Activated T-helper 1 cell treated with anti-CD3 and anti-CD28 coated beads, Interleukin-12 subunit alpha, Interleukin-12 subunit beta, Interleukin-2, Interleukin-4 antibody, amounts not matched to agents 30 ng/mL and 10 ng/mL and 1 ng/mL, durations not matched to agents 14 hours and 24 hours and 36 hours (primary cell): ENCODE measurements around the gene TGFB2. TPM values are rescaled to one million over a fixed set of nuclear protein-coding genes. Genes with fewer than 3 reads are reported as not detected.

Experiments used
- DNase-seq: peaks from one replicate; pipeline ENCODE4 v3.0.0; 2021; ENCODE audit warnings: low spot score
- H3K27ac Mint-ChIP-seq: one replicate; pipeline ENCODE4 v1.8.0; 2021; ENCODE audit warnings: mild to moderate bottlenecking, mixed read lengths
- H3K27me3 Mint-ChIP-seq: one replicate; pipeline ENCODE4 v1.8.0; 2022; ENCODE audit warnings: mild to moderate bottlenecking, moderate library complexity, mixed read lengths; ENCODE audit not compliant: insufficient read depth
- H3K36me3 Mint-ChIP-seq: one replicate; pipeline ENCODE4 v1.8.0; 2021; ENCODE audit warnings: low read depth, mixed read lengths
- H3K4me1 Mint-ChIP-seq: one replicate; pipeline ENCODE4 v1.8.0; 2021; ENCODE audit warnings: low read depth, mixed read lengths
- H3K4me3 Mint-ChIP-seq: one replicate; pipeline ENCODE4 v1.8.0; 2021; ENCODE audit warnings: mild to moderate bottlenecking, moderate library complexity, mixed read lengths
- H3K9me3 Mint-ChIP-seq: one replicate; pipeline ENCODE4 v1.8.0; 2021; ENCODE audit warnings: mixed read lengths
- intact Hi-C: fragments of 100-400 bp; cut with micrococcal nuclease; formaldehyde crosslinking; loops from one replicate; pipeline ENCODE4 v1.15.1; 2024
- total RNA-seq: library from RNA; stranded (reverse); gene quantifications from 2 replicates; pipeline ENCODE4 v1.2.3, GENCODE V29; 2022

The TGFB2 gene
- total RNA-seq, 1 donor from 2014 or later = not detected

DNA sequence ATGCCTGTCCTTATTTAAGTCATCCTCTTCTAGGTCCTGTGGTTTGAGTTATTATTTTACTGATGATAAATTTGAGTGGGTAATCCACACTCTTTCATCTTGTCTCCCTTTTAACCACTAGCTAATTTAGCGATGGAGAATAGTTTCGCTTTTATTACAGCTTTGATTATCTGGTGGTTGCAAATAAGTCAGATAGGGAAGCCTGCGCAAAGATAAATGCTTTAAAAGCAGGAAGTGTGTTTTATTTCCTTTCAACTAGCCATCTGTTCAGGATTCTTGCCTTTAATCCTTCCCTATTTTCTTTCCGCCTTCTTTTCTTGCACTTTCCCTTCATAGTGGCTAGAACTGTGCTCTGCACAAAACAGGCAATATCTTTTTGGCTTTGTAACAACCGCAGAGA, 129.0 kb downstream of the TGFB2 start:
- no peaks in the 10 kb centered on the region for H3K9me3 Mint-ChIP-seq
- peaks cover 3% of the 10 kb centered on the region for H3K27me3 Mint-ChIP-seq

GRCh38 chr1:218475275-218475674, 130.1 kb downstream of the TGFB2 start:
- Mint-ChIP-seq H3K36me3 (no peaks in the 10 kb centered on the region), H3K9me3 (no peaks in the 10 kb centered on the region), H3K4me1 (no peaks in the 10 kb centered on the region), H3K27ac (no peak overlapping the region), H3K27me3 (peaks cover 3% of the 10 kb centered on the region), H3K4me3 (no peak overlapping the region)
- intact Hi-C loops = no loop called here
- no peak for DNase-seq

More for the DNA sequence above, 129.0 kb downstream of the TGFB2 start:
- H3K27ac Mint-ChIP-seq = no peak overlapping the region
- no peaks in the 10 kb centered on the region for H3K4me1 Mint-ChIP-seq
- H3K4me3 Mint-ChIP-seq = no peak overlapping the region
- no peaks in the 10 kb centered on the region for H3K36me3 Mint-ChIP-seq
- intact Hi-C loops = no loop called here
- DNase-seq = no peak

- intact Hi-C loops = no loop called here
- Mint-ChIP-seq H3K9me3 (no peaks in the 10 kb centered on the region), H3K36me3 (no peaks in the 10 kb centered on the region), H3K27ac (no peak overlapping the region), H3K4me3 (no peak overlapping the region), H3K27me3 (peaks cover 3% of the 10 kb centered on the region), H3K4me1 (no peaks in the 10 kb centered on the region)
- DNase-seq = no peak
Observed at GRCh38 chr1:218475699-218476098, 130.6 kb downstream of the TGFB2 start.

DNA sequence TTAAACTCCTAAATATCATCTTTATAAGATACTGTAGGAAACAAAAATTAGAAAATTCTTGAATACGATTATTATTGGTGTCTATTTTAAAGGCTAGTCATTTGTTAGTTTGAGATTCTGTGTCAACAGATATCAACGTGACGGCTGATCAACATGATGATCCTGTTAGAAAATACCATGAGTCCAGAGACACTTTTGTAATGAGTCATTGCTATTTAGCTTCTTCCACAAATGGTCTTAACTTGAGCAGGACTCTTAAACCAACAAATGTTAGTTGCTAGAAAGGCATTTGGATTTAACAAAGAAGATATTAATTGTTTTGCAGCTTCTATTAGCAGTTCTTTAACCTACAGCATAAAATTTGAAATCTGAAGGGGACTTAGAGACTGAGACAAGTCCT, 131.2 kb downstream of the TGFB2 start:
- no peak overlapping the region for H3K27ac Mint-ChIP-seq
- no peaks in the 10 kb centered on the region for H3K27me3 Mint-ChIP-seq
- no peak for DNase-seq
- no peak overlapping the region for H3K4me3 Mint-ChIP-seq
- intact Hi-C loops = no loop called here
- H3K4me1 Mint-ChIP-seq = no peaks in the 10 kb centered on the region
- H3K36me3 Mint-ChIP-seq = no peaks in the 10 kb centered on the region
- no peaks in the 10 kb centered on the region for H3K9me3 Mint-ChIP-seq

DNA sequence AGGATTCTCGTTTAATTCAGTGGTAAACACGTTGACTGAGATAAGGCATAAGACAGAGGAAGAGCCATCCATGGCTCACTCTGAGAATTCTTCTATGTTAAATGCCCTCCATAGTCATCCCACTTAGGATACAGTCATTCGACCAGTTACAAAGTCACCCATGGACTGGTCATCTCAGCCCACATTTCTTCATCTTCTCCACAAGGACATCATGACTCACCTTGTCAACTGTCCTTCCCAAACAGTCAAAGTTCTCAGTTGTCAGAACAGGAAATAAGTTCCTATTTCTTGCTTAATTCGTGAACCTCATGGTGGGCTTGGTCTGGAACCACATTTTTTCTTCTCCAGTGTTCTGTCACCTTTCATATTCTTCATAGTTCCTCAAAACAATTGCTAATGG, 133.2 kb downstream of the TGFB2 start:
- H3K4me3 Mint-ChIP-seq = no peak overlapping the region
- no peaks in the 10 kb centered on the region for H3K9me3 Mint-ChIP-seq
- no peaks in the 10 kb centered on the region for H3K36me3 Mint-ChIP-seq
- H3K4me1 Mint-ChIP-seq = no peaks in the 10 kb centered on the region
- no peak overlapping the region for H3K27ac Mint-ChIP-seq
- no peak for DNase-seq
- H3K27me3 Mint-ChIP-seq = no peaks in the 10 kb centered on the region
- intact Hi-C loops = no loop called here

DNA sequence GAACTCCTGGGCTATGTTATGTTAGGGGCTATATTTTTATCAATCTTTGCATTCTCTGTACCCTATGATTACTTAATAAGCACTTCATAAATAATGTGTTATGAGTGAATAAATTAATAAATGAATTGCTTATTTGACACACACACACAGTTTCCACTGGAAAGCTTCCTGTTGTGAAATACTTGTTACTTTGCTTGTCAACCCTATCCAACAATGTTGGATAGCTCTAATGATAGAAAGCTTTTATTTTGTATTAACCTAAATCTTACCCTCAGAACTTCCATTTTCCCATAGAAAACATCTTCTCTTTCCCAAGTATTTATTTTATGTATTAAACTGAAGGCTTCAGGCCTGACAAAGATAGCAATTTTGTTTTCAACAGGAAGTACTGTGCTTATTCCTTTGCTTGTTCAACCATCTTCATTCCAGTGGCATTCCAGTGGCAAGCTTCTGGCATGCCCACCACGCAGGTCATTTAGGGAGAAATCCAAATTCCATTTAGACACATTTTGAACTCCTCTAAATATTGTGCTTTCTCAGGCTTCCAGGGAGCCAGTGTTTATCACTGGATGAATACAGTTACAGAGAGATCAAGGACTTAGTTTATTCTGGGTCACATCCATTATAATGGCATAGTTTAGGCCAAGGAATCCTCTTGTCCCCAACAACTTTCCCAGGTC, 134.4 kb downstream of the TGFB2 start:
- DNase-seq = no peak
- intact Hi-C loops = no loop called here
- no peak overlapping the region for H3K27ac Mint-ChIP-seq
- no peaks in the 10 kb centered on the region for H3K36me3 Mint-ChIP-seq
- H3K27me3 Mint-ChIP-seq = no peaks in the 10 kb centered on the region
- H3K9me3 Mint-ChIP-seq = no peaks in the 10 kb centered on the region
- no peaks in the 10 kb centered on the region for H3K4me1 Mint-ChIP-seq
- no peak overlapping the region for H3K4me3 Mint-ChIP-seq

- intact Hi-C loops = no loop called here
- Mint-ChIP-seq H3K4me1 (no peaks in the 10 kb centered on the region), H3K27me3 (no peaks in the 10 kb centered on the region), H3K4me3 (no peak overlapping the region), H3K9me3 (no peaks in the 10 kb centered on the region), H3K27ac (no peak overlapping the region), H3K36me3 (no peaks in the 10 kb centered on the region)
- DNase-seq = no peak
Observed at GRCh38 chr1:218480137-218480536, 135.0 kb downstream of the TGFB2 start.

- intact Hi-C loops = no loop called here
- Mint-ChIP-seq H3K36me3 (no peaks in the 10 kb centered on the region), H3K4me1 (no peaks in the 10 kb centered on the region), H3K9me3 (no peaks in the 10 kb centered on the region), H3K4me3 (no peak overlapping the region), H3K27me3 (no peaks in the 10 kb centered on the region), H3K27ac (no peak overlapping the region)
- DNase-seq = no peak
Observed at GRCh38 chr1:218480588-218481099, 135.5 kb downstream of the TGFB2 start.

DNA sequence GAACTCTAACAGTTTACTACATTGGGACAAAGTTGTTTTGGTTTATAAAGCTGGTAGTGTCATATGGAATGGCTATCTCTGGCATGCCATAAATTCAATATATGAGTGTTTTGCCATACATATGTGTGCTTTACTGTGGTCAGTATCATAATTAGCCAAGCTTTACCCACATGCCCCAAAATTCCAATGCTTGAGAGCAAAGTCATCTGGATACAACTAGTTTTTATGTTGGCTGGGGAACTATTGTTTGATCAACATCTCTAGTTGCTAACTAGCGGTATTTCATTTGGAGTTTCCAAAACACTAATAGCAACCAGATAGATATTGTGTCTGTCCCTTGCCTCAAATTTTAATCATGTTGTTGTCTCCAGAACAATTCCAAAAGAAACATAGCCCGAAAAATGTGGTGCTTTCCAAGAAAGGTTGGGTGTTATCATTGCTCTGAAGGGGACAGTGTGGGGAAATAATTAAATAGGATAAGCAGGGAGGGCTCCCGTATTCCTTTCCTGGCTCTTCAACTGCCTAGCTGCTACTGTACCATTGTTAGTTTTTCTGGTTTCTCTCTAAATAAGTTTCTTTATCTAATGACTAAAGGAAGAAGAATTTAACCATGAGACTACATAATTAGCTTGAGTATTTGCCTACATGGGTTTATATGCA, 136.1 kb downstream of the TGFB2 start:
- intact Hi-C loops = no loop called here
- no peaks in the 10 kb centered on the region for H3K36me3 Mint-ChIP-seq
- H3K9me3 Mint-ChIP-seq = no peaks in the 10 kb centered on the region
- no peaks in the 10 kb centered on the region for H3K4me1 Mint-ChIP-seq
- no peak overlapping the region for H3K4me3 Mint-ChIP-seq
- H3K27ac Mint-ChIP-seq = no peak overlapping the region
- no peaks in the 10 kb centered on the region for H3K27me3 Mint-ChIP-seq
- no peak for DNase-seq

- Mint-ChIP-seq H3K9me3 (no peaks in the 10 kb centered on the region), H3K27me3 (no peaks in the 10 kb centered on the region), H3K36me3 (no peaks in the 10 kb centered on the region), H3K4me3 (no peak overlapping the region), H3K27ac (no peak overlapping the region), H3K4me1 (no peaks in the 10 kb centered on the region)
- intact Hi-C loops = no loop called here
- no peak for DNase-seq
Observed at GRCh38 chr1:218482683-218483082, 137.5 kb downstream of the TGFB2 start.

DNA sequence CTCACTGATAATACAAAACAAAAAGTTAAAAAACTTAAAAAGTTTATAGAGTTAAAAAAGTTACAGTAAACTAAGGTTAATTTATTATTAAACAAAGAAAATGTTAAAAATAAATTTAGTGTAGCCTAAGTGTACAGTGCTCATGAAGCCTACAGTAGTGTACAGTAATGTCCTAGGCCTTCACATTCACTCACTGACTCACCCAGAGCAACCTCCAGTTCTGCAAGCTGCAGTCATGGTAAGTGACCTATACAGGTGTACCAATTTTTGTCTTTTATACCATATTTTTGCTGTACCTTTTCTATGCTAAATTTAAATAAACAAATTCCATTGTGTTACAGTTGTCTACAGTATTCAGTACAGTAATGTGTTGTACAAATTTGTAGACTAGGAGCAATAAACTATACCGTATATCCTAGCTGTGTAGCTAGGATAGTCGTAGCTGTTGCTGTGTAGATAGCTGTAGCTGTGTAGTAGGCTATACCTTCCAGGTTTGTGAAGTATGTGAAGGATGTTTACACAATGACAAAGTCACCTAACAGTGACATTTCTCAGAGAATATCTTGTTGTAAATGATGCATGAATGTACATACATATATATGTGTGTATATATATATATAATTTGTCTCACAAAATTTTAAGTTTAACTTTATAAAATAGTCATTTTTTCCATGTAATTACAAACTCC, 140.2 kb downstream of the TGFB2 start:
- H3K4me1 Mint-ChIP-seq = no peaks in the 10 kb centered on the region
- H3K27me3 Mint-ChIP-seq = no peaks in the 10 kb centered on the region
- H3K36me3 Mint-ChIP-seq = no peaks in the 10 kb centered on the region
- H3K9me3 Mint-ChIP-seq = no peaks in the 10 kb centered on the region
- no peak overlapping the region for H3K4me3 Mint-ChIP-seq
- no peak for DNase-seq
- H3K27ac Mint-ChIP-seq = no peak overlapping the region
- intact Hi-C loops = no loop called here

- intact Hi-C loops = no loop called here
- no peaks in the 10 kb centered on the region for H3K27me3 Mint-ChIP-seq
- no peak overlapping the region for H3K4me3 Mint-ChIP-seq
- no peak overlapping the region for H3K27ac Mint-ChIP-seq
- H3K9me3 Mint-ChIP-seq = no peaks in the 10 kb centered on the region
- no peaks in the 10 kb centered on the region for H3K4me1 Mint-ChIP-seq
- no peak for DNase-seq
- H3K36me3 Mint-ChIP-seq = no peaks in the 10 kb centered on the region
Observed at GRCh38 chr1:218488531-218488930, 143.4 kb downstream of the TGFB2 start.

- H3K4me1 Mint-ChIP-seq = no peaks in the 10 kb centered on the region
- no peaks in the 10 kb centered on the region for H3K36me3 Mint-ChIP-seq
- DNase-seq = no peak
- no peaks in the 10 kb centered on the region for H3K27me3 Mint-ChIP-seq
- no peak overlapping the region for H3K27ac Mint-ChIP-seq
- H3K4me3 Mint-ChIP-seq = no peak overlapping the region
- intact Hi-C loops = no loop called here
- H3K9me3 Mint-ChIP-seq = no peaks in the 10 kb centered on the region
Observed at GRCh38 chr1:218488986-218489385, 143.8 kb downstream of the TGFB2 start.
